HG03108 (cell line): Measurements from ENCODE around the gene MYT1.
"Not testable (repeated sequence)": the region's sequence is repeated elsewhere in the genome, so short reads cannot be mapped to it uniquely, and the experiment has no call there.

ENCODE experiments used
- ATAC-seq: cut with Tn5 transposase; IDR thresholded peaks from one replicate; pipeline ENCODE4 v1.9.1; 2021; ENCODE audit warnings: moderate library complexity; ENCODE audit not compliant: unreplicated experiment

MYT1 gene

DNA sequence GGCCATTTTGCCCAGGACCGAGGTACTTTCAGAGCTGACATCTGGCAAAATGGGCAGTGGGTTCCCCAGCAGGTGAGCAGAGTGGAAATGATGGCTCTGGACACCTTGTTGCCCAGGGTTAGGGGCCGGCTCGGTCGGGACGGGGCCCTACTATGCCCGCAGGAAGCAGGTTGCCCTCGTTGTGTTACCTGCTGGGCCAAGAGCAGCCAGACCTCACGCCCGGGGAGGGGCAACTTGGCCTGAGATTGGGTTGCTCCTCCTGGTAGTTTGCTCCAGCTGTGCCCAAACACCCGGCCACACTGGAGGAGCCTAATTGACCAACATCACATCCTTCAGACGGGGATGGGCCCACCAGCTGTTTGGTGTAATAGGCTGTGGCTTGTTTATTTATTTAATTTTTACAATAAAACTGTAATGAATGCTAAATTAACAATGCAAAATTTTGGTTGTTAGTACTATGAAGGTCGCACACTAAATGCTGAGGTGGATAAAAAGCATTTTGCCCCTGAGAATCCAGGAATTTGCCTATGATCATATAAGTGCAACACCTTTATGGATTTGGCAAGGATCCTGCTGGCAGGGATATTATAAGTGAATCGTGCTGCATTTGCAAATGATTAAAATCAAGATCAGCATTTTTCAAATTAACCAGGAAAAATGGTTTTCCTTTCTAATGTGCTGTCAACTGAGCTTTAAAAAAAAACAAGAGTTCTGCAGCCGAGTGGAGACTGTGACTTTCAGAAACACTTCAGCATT, 64.7 kb downstream of the MYT1 start:
- ATAC-seq: no peak

DNA sequence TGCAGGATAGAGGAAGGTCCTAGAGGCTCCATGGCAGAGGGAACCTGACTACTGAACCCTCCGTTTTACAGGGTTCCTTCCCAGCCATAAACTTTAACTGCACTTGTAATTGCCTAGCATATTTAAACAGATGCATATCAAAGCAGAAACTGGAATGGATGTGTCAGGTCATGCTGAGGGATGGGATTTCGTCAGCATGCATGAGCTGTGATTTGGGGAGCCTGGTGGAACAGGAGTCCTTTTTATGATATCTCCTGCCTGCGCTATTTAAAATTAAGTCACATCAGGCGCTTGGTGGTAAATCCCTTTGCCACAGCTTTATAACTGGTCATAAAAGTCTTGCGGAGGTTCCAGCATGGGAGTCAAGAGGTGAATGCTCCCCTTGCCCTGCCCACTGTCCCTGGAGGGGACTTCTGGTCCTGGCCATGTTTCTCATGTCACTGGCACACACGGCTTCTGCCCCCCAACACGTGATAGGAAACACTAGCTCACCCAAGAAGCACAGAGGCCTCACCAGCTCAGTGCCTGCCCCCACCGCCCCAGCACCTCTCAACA, 65.3 kb downstream of the MYT1 start:
- no peak for ATAC-seq

DNA sequence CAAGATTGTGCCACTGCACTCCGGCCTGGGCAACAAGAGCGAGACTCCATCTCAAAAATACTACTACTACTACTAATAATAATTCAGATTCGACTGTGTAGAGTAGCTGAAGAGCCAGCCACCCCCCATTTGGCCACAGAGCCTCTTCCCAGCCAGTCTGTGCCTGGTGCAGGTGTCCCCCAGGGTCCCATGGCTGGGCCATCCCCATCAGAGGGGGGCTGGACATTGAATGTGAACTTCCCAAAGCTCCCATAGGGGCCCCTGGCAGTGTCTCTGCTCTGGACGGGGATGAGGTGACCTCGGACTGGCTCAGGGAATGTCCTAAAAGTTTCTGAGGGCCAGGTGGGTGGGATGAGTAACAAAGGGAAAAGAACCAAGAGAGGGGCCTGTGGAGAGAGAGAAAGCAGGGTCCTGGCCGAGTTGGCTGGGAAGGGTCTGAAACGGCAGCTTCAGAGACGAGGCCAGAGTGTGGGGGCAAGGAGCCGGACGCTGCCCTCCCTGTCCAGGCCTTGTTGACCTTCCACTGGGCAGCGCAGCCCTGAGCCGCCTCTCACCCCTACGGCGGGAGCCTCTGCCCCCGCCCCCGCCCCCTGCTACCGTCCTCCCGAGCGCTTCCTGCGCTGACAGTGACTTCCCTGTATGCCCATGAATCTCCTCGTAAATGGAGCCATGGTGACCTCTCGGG, 66.4 kb downstream of the MYT1 start:
- ATAC-seq: no peak

DNA sequence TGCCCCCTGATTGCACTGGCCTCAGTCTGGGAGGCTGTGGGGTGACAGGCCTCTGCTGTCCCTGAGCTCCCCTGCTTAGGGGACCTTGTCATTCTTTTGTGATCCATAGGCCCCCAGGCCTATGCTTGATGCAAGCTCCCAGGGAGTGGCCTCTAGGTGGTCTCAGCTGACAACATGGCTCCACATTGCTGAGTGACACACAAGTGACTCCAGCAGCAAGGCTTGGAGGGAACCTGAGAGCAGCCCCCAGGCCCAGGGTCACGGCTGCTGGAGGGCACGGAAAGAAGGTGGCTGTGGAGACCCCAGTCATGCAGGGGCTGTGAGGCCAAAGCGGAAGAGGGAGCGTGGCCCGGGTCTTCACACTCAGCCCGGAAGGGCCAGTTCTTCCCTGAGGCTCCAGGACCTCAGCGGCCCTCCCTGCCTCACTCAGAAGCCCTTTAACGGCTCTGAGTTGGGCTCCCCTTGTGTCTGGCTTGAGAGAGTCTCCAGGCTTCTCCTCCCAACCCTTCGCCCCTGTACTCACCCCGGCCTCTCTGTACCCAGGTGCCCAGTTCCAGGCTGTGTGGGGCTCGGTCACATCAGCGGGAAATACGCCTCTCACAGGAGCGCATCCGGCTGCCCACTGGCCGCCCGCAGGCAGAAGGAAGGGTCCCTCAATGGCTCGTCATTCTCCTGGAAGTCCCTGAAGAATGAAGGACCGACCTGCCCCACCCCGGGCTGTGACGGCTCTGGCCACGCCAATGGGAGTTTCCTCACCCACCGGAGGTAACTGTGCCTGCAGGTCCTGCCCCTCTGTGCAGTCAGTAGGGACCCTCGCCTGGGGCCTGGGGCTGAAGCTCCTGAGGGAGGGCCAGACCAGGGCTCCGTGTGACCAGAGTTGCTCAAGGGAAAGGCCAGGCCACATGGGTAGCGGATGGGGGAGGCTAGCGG, 67.6 kb downstream of the MYT1 start:
- ATAC-seq: no peak

DNA sequence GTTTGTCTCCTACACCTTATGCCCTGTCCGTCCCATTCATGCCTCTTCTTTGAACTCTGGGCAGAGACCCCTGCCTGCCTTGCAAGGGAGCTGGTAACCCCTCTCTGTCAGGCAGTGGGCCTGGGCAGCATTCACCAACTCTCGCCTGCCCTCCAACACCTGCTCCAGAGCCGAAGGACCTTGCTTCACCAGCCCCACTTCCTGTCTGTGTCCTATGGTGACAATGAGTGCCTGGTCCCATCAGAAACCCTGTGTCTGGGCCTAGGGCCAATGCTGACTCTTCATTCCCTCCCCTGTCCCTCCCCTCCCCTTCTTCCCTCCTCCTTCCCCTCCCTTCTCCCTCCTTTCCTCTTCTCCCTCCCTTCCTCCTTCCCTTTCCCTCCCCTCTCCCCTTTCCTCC, 68.5 kb downstream of the MYT1 start:
- ATAC-seq: no peak

DNA sequence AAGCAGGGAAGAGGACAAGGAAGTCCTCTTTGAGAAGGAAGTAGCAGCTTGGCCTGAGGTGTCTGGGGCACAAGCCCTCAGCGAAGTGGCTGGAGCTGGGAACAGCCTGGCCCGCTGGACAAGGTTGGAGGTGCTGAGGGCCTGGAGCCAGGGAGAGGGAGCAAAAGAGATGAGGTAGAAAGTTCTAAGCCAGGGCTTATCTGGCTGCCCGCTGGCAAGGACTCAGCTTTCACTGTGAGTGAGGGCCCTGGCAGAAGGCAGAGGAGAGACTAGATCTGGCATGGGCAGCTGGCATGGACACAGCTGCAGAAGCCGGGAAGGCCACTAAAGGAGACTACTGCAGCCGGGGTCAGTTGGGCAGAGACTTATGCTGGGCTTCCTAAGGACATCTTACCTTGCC, 69.5 kb downstream of the MYT1 start:
- no peak for ATAC-seq

DNA sequence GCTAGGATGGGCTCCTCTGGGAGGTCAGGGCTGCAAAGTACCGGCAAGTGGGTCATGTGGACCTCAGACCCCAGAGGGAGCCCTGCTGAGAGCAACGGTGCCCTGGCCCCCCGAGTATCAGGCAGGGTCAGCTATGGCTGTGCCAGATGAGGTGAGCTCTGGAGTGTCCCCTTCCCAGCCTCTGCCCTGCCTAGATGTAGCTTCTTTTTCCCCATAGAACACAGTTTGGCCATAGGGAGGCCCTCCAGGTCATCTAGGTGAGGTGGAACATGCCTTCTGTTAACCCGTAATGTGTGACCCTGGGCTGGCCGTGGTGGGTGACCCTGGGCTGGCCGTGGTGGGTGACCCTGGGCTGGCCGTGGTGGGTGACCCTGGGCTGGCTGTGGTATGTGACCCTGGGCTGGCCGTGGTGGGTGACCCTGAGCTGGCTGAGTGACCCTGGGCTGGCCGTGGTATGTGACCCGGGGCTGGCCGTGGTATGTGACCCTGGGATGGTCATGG, 70.1 kb downstream of the MYT1 start:
- no peak for ATAC-seq

DNA sequence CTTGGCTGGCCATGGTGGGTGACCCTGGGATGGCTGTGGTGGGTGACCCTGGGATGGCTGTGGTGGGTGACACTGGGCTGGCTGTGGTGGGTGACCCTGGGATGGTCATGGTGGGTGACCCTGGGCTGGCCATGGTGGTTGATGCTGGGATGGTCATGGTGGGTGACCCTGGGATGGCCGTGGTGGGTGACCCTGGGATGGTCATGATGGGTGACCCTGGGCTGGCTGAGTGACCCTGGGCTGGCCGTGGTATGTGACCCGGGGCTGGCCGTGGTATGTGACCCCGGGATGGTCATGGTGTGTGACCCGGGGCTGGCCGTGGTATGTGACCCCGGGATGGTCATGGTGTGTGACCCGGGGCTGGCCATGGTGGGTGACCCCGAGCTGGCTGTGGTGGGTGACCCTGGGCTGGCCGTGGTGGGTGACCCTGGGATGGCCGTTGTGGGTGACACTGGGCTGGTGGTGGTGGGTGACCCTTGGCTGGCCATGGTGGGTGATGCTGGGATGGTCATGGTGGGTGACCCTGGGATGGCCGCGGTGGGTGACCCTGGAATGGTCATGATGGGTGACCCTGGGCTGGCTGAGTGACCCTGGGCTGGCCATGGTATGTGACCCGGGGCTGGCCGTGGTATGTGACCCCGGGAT, 70.8 kb downstream of the MYT1 start:
- ATAC-seq: not testable (repeated sequence)

DNA sequence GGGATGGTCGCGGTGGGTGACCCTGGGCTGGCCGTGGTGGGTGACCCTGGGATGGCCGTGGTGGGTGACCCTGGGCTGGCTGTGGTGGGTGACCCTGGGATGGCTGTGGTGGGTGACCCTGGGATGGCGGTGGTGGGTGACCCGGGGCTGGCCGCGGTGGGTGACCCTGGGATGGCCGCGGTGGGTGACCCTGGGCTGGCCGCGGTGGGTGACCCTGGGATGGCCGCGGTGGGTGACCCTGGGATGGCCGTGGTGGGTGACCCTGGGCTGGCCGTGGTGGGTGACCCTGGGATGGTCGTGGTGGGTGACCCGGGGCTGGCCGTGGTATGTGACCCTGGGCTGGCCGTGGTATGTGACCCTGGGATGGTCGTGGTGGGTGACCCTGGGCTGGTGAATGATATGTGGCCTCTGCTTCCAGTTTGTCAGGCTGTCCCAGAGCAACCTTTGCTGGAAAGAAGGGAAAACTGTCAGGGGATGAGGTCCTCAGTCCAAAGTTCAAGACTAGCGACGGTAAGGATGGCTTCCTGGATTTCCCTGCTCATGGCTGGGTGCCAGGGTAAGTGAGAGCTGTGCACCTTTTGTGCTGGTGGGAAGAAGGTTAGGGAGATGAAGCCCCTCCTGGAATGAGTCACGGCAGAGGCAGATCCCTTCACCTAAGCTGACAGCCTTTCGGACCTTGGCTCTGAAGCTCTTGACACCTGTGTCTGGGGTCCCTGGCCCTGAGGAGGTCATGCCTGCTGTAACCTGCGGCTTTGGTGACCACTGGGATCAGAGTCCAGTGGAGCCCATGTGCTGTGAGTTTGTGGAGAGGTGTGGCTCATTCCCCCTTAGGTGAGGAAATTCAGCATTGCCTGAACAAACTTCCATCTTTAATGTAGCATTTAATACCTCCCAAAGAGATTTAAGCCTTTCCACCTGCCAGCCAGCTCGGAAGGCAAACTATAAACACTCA, 72.2 kb downstream of the MYT1 start:
- ATAC-seq: no peak

DNA sequence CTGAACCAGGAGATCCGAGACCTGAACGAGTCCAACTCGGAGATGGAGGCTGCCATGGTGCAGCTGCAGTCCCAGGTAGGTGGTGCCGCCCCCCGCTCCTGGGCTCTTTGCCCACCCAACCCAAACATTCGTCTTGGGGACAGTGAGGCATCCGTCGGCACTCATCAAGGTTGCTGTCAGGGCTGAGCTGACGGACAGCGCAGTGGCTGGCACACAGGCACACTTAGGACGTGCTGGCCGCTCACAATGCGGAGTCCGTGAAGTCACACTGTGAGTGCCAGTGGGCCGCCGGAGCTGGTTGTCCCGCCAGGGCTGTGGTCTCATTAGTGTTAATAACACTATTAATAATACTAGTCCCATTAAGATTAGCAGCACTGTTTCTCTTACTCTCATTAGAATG, 73.1 kb downstream of the MYT1 start:
- no peak for ATAC-seq

DNA sequence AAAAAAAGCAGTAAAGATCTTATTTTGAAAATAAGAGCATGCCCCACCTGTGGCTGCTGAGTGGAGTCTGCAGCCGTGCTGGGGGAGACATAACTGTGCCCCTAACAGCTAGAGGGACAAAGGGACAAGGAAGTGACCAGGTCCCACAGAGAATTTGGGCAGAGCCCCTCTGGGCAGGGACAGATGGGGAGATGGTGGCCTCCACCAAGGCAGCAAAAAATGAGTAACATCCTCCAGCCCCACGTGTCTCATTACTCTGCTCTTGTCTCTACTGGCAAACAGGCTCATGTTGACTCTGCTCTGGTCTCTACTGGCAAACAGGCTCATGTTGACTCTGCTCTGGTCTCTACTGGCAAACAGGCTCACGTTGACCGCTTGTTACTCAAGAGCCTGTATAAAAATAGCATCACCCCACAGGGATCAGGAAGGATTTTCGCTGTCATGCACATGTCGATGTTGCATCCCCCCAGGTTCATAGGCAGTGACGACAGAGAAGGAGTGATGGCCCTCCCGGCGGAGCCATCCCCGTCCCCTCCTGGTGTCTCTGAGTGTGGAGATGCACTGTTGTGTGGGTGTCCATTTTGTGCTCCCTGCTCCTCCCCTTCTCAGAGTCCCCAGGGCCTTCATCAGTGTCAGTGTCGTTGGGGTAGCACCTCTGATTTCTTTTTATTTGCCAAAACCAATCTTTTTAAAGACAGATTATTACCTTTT, 74.0 kb downstream of the MYT1 start:
- ATAC-seq: no peak

DNA sequence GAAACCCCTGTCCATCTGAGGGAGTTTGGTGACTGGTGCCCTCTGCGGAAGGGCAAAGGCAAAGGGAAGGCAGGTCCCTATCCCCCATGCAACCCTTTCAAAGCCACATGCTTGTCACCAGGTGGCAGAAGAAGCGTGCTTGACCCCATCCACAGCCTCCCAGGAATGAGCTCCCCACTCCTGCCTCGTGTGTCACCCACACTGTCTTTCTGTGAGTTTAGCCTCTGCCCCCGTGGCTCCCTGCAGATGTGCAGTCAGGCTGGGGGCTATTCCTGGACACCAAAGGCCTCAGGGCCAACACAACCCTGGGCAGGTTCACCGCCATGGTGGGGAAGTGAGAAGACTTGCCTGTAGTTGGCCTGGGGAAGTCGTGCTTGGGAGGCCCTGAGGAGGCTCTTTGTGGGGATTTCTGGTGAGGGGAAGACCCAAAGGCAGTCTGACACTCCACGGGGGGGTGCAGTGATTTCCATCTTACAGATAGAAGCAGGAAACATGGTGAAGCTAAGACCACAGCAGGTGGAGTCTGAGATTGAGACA, 74.7 kb downstream of the MYT1 start:
- no peak for ATAC-seq

DNA sequence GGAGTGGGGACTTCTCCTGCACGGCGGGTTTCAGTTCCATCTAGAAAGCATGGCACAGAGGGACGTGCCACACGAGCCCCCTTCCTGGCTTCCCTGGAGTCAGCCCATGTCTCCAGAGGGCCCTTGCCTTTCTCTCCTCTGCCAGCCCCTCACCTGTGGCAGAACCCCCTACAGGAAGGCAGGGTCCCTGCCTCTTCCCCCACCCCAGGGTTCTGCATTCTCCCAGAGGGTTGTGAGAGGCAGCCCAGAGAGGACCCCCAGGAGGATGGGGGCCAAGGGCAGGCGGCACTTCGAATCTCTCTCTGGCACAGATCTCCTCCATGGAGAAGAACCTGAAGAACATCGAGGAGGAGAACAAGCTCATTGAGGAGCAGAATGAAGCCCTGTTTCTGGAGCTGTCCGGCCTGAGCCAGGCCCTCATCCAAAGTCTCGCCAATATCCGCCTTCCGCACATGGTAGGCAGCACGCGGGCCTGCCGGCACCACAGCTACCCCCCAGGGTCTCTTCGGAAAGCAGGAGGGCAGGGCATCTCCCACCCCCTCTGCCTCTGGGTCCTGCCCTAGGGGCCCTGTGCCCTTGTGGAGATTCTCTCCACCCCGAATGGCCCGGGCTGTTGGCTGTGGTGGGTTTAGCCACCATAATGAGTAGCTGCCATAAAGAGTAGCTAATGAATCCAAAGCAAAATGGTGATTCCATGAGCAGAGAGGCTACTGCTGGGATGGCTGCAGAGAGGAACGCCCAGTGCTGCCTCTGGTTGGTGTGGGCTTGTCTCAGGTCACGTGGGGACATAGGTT, 75.4 kb downstream of the MYT1 start:
- no peak for ATAC-seq

DNA sequence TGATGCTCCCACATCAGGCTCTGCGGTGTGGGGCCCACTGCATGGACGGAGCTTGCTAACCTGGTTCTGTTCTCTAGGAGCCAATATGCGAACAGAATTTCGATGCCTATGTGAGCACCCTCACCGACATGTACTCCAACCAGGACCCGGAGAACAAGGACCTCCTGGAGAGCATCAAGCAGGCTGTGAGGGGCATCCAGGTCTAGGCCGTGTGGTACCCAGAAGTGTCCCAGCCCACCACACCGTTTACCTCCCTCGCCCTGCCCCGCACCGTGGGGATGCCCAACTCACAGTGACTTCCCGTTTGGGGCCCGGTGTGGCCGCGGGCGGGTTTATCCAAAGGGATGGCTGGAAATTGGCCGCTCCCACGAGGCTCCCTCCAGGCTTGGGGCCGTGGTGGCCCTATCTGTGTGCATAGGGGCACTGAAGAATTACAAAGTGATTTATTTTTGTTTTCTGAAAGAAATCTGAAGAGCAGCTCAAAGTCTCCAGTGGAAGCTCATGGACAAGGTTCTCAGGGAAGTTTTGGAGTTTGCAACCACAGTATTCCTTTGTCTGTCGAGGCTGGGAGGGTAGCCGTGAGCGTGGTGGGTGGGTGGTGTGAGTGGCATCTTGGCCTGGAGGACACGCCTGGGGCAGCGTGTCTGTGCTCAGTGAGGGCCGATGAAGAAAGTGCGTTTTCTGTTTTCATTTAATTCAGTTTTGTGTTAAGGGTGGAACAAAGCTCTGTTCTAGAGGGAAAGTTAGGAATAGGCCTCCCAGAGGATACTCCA, 76.2 kb downstream of the MYT1 start:
- ATAC-seq: no peak

DNA sequence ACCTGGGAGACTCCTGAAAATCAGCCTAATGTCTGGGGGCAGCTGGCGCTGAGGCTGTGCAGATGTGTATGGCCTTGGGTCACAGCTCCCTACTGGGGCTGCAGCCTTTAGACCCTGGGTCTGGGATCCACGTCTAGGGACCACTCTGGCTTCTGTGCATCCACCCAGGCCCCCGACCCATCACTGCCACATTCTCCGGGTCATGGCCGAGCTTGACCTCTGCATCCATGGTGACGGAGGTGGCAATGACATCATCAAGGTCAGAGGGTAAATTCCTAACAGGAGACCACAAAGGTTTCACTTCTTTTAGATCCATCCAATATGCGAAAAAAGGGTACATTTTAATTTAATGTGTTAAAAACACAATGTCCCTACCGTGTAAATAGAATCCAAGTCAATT, 76.8 kb downstream of the MYT1 start:
- no peak for ATAC-seq

DNA sequence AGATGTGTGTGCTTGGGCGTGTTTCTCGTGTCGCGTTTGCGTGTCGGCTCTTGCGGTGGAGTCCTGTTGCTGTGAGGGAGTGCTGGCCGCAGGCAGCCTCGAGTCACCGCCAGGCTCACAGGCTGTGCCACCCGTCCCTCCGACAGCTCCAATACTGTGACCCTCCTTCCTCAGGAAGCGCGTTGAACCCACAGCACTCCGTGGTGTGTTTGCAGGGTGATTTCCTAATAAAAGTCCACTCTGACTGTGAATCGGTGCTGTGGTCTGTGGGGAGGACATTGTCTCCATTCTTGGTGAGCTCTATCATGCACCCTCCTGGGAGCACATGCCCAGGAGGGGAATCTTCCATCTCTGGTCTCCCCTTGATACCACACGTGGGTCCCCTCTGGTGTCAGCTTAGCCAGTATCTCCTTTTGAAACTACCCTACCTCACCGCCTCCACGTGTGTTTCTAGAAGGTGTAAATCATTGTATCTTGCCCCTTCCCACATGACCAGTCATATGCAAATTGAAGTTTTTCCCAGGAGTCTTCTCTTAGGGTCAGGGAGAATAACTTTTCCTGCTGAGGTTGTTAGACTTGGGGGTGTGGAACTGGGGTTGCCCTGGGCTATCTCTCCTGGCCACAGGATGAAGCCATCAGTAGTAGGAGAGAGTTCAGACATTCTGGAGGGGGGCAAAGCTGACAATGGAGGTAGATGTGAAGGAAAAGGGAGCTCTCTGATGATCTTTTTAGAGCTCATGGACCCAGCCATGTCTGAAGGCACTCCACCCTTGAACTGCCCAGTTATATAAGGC, 77.9 kb downstream of the MYT1 start:
- ATAC-seq: no peak
